HepG2 (cell line): ENCODE measurements around the gene DIRAS1. TPM values are rescaled to one million over a fixed set of nuclear protein-coding genes. Genes with fewer than 3 reads are reported as not detected.

Experiments
- ATAC-seq: fragments of 200-7000 bp; cut with Tn5 transposase; 3 replicates; pipeline ENCODE4 v1.9.1; 2020; ENCODE audit warnings: mild to moderate bottlenecking, moderate library complexity
- BruUV-seq: library from RNA; stranded (reverse); fragments of 400-500 nt; replicated peaks from 2 replicates; lab custom pipeline; 2021; lab: Mats Ljungman, UMichigan
- CTCF ChIA-PET: fragments of 300-600 bp; formaldehyde crosslinking; extraction: SDS; loops from one replicate; lab custom pipeline; 2021; ENCODE audit warnings: low total read pairs, inconsistent platforms, low intra/inter-chr PET ratio; lab: Yijun Ruan, JAX
- POLR2A ChIA-PET: fragments of 350-600 bp; sonication (Branson Sonifier 250); formaldehyde crosslinking; loops from one replicate; lab custom pipeline; 2020; ENCODE audit warnings: antibody characterized with exemption, inconsistent platforms; lab: Yijun Ruan, JAX
- DNase-seq: peaks from one replicate; pipeline ENCODE4 v3.0.0-alpha.2; 2015; ENCODE audit warnings: low spot score
- FAIRE-seq: peaks from 3 replicates; lab custom pipeline; 2011; peaks lifted over from hg19 to GRCh38; lab: Jason Lieb, UNC
- H2AFZ ChIP-seq: one replicate; pipeline ENCODE4 v1.6.1; 2011; ENCODE audit warnings: low read length, inconsistent platforms
- H3K27ac ChIP-seq: fragments of 300-600 bp; 3 replicates; pipeline ENCODE4 v1.8.0; 2011; ENCODE audit warnings: mixed run types, mild to moderate bottlenecking, mixed read lengths, low read length, inconsistent platforms; ENCODE audit not compliant: insufficient read depth; ENCODE audit errors: extremely low read length
- H3K27me3 ChIP-seq, 2 experiments: fragments of 200-600 bp in 1 of 2; 2 replicates in 1 of 2; 3 replicates in 1 of 2; pipeline versions ENCODE4 v1.6.0 to v1.8.0; 2011; ENCODE audit warnings: low read length in 2 of 2, mild to moderate bottlenecking in 2 of 2, moderate library complexity in 2 of 2, inconsistent platforms in 1 of 2; ENCODE audit not compliant: insufficient read depth in 2 of 2, control insufficient read depth in 1 of 2
- H3K36me3 ChIP-seq, 2 experiments: fragments of 200-600 bp in 1 of 2; replicated peaks in 1 of 2; 2 replicates in 1 of 2; 3 replicates in 1 of 2; pipeline versions ENCODE4 v1.5.1 to v1.8.0; 2011; ENCODE audit warnings: low read length in 2 of 2, inconsistent platforms in 1 of 2; ENCODE audit not compliant: insufficient read depth in 2 of 2, control insufficient read depth in 1 of 2
- H3K4me1 ChIP-seq: 2 replicates; pipeline ENCODE4 v1.5.1; 2012; ENCODE audit warnings: low read length, inconsistent platforms; ENCODE audit not compliant: insufficient read depth
- H3K4me2 ChIP-seq: 2 replicates; pipeline ENCODE4 v1.6.0; 2011; ENCODE audit warnings: low read depth, low read length, inconsistent platforms
- H3K4me3 ChIP-seq, 3 experiments: fragments of 200-600 bp in 1 of 3; sonication (generic), shearing (Covaris generic) in 1 of 3; replicated peaks in 1 of 3; 2 replicates each; pipeline ENCODE4 v1.5.1; 2011 to 2016; ENCODE audit warnings: low read length in 3 of 3, inconsistent platforms in 2 of 3, low read depth in 2 of 3, mild to moderate bottlenecking in 2 of 3, control low read depth in 1 of 3, mixed read lengths in 1 of 3; ENCODE audit not compliant: insufficient read depth in 1 of 3
- H3K79me2 ChIP-seq: one replicate; pipeline ENCODE4 v1.6.1; 2011; ENCODE audit warnings: low read length, inconsistent platforms; ENCODE audit not compliant: insufficient read depth
- H3K9ac ChIP-seq: 2 replicates; pipeline ENCODE4 v1.6.0; 2011; ENCODE audit warnings: mild to moderate bottlenecking, low read depth, low read length, inconsistent platforms; ENCODE audit not compliant: insufficient read depth
- H3K9me3 ChIP-seq: 2 replicates; pipeline ENCODE4 v1.5.1; 2012; ENCODE audit warnings: mild to moderate bottlenecking, low read length
- H4K20me1 ChIP-seq: 2 replicates; pipeline ENCODE4 v1.6.0; 2011; ENCODE audit warnings: inconsistent platforms, mild to moderate bottlenecking, low read length, moderate library complexity; ENCODE audit not compliant: insufficient read depth
- CEBPB ChIP-seq: IDR thresholded peaks from 2 replicates; pipeline ENCODE4 v1.6.1; 2011; ENCODE audit warnings: low read depth, low read length, improper control_type of control experiment, borderline replicate concordance
- MAFF ChIP-seq: IDR thresholded peaks from 2 replicates; pipeline ENCODE4 v1.6.1; 2011; ENCODE audit warnings: low read depth, low read length, improper control_type of control experiment
- MAFK ChIP-seq, 2 experiments: IDR thresholded peaks in 1 of 2; conservative IDR thresholded peaks in 1 of 2; 2 replicates each; pipeline ENCODE4 v1.6.1; 2011; ENCODE audit warnings: improper control_type of control experiment in 2 of 2, low read length in 2 of 2
- SIX1 ChIP-seq: sonication (generic); formaldehyde crosslinking; IDR thresholded peaks from 2 replicates; pipeline ENCODE4 v1.4.0; 2020; ENCODE audit warnings: missing genetic modification reagents, borderline replicate concordance
- SOX13 ChIP-seq, 3 experiments: fragments of 450-650 bp in 1 of 3; sonication (generic) in 1 of 3; formaldehyde crosslinking in 1 of 3; IDR thresholded peaks in 2 of 3; conservative IDR thresholded peaks in 1 of 3; 2 replicates each; pipeline versions ENCODE4 v1.5.0 to v1.6.1; 2016 to 2020; ENCODE audit warnings: antibody characterized with exemption in 1 of 3, mild to moderate bottlenecking in 1 of 3, missing compliant biosample characterization in 1 of 3, missing genetic modification reagents in 1 of 3, moderate library complexity in 1 of 3
- ZNF567 ChIP-seq: sonication (generic); formaldehyde crosslinking; IDR thresholded peaks from 2 replicates; pipeline ENCODE4 v1.8.1; 2023; ENCODE audit warnings: mild to moderate bottlenecking, missing genetic modification reagents, borderline replicate concordance
- WGBS: methylation state at CpG from one replicate; pipeline ENCODE4 v1.1.6; 2017; ENCODE audit warnings: low lambda C conversion rate; 5-methylcytosine and 5-hydroxymethylcytosine counted together
- in situ Hi-C: cut with HindIII; loops from 2 replicates; pipeline ENCODE4 v1.10.0; 2017; ENCODE audit warnings: low pct_unique_long_range_greater_than_20kb; ENCODE audit not compliant: extremely low pct_ligation_motif_present
- intact Hi-C: fragments of 100-400 bp; cut with micrococcal nuclease; formaldehyde crosslinking; loops from one replicate; pipeline ENCODE4 v1.10.0; 2022; ENCODE audit not compliant: unreplicated experiment
- polyA plus RNA-seq, 8 experiments: library from polyadenylated mRNA; depleted of rRNA in 3 of 8; stranded (reverse) in 7 of 8; unstranded in 1 of 8; fragments of >200 nt; fragmentation: Illumina TruSeq in 4 of 8; extraction: Trizol in 4 of 8; gene quantifications; 2 replicates each; pipeline versions ENCODE4 v1.2.1 to v1.2.3, GENCODE V29; 2011 to 2016; ENCODE audit warnings: low read depth in 4 of 8, missing spikeins in 1 of 8, mixed read lengths in 1 of 8; ENCODE audit not compliant: insufficient read depth in 1 of 8
- total RNA-seq, 5 experiments: library from RNA; depleted of rRNA; stranded (reverse); fragments of >200 nt; fragmentation: Illumina TruSeq; extraction: Trizol; gene quantifications; 2 replicates each; pipeline ENCODE4 v1.2.3, GENCODE V29; 2016; ENCODE audit warnings: low read depth in 1 of 5
- TF ChIP-seq, protein P1 (sequence below): sonication (generic); formaldehyde crosslinking; IDR thresholded peaks from 2 replicates; pipeline ENCODE4 v1.4.0; 2020; ENCODE audit warnings: mild to moderate bottlenecking, missing genetic modification reagents
- TF ChIP-seq, protein P2 (sequence below): sonication (generic); formaldehyde crosslinking; IDR thresholded peaks from 2 replicates; pipeline ENCODE4 v1.5.1; 2020; ENCODE audit warnings: mild to moderate bottlenecking, missing genetic modification reagents, moderate library complexity

DIRAS1 gene
- total and polyA plus RNA-seq, 2 of the 13 experiments (the other 11 are each of a cell fraction or from before 2014, with no cell fraction given): 0.97 to 1.8 TPM

DNA sequence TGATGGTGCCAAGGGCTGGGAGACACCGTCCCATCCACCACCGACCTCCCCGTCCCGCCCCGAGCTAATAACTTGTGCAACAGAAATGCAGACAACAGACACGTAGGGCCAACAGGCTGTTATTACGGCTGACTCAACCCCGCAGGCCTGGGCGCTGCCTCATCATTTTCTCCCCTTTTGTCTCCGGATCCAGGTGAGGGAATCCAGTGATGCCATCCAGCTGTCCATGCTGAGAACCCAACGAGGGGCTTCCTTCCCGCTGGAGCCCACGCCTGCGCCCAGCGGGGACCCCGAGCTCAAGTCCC lies 6.4 kb upstream of the DIRAS1 start:
- FAIRE-seq (no peak), ATAC-seq (peak; percentile 51), DNase-seq (no peak)
- no peaks in the 10 kb centered on the region for H3K79me2 ChIP-seq
- no peak overlapping the region for H3K9ac ChIP-seq
- H3K4me1 ChIP-seq: peaks cover 20% of the 10 kb centered on the region
- peak overlapping the region; percentile 52 for H3K4me2 ChIP-seq
- H3K4me3 ChIP-seq: peak overlapping the region in 1 of 3 experiments; percentile 33; a peak in 2 of 6 replicates
- no peaks in the 10 kb centered on the region for H3K9me3 ChIP-seq
- POLR2A ChIA-PET: interaction anchor here (1.2 kb wide), 1 partner anchor 15 kb away, joined by 3 read pairs; no protein-coding TSS in a partner anchor
- in situ Hi-C loops (no loop called here), intact Hi-C loops (no loop called here)
- no peak for TF ChIP-seq SIX1 (CRISPR knock-in tag)
- TF ChIP-seq MAFF: peak; percentile 49; the same call in 1 of the 2 replicates
- TF ChIP-seq CEBPB: peak; percentile 56; the same call in 1 of the 2 replicates
- TF ChIP-seq MAFK (conservative IDR thresholded peaks at IDR 0.05 in 1 of 2, IDR thresholded peaks at IDR 0.05 in 1 of 2; ENCODE audit: low read length in 2 of 2): peak; percentile 28 to 49; a peak in 1 of 4 replicates
- H3K27me3 ChIP-seq: peaks cover 14 to 43% of the 10 kb centered on the region in 2 experiments
- 0 out of 5 replicates have a peak, but pooled peaks cover 0 to 3% of the 10 kb centered on the region in 2 experiments for H3K36me3 ChIP-seq
- no TSS peak for BruUV-seq
- no peak overlapping the region for H3K27ac ChIP-seq
- H2AFZ ChIP-seq: no peak overlapping the region
- CTCF ChIA-PET: no interaction called here
- WGBS: 5% methylated on average over 4 of the region's 16 CpGs
- H4K20me1 ChIP-seq: no peaks in the 10 kb centered on the region

DNA sequence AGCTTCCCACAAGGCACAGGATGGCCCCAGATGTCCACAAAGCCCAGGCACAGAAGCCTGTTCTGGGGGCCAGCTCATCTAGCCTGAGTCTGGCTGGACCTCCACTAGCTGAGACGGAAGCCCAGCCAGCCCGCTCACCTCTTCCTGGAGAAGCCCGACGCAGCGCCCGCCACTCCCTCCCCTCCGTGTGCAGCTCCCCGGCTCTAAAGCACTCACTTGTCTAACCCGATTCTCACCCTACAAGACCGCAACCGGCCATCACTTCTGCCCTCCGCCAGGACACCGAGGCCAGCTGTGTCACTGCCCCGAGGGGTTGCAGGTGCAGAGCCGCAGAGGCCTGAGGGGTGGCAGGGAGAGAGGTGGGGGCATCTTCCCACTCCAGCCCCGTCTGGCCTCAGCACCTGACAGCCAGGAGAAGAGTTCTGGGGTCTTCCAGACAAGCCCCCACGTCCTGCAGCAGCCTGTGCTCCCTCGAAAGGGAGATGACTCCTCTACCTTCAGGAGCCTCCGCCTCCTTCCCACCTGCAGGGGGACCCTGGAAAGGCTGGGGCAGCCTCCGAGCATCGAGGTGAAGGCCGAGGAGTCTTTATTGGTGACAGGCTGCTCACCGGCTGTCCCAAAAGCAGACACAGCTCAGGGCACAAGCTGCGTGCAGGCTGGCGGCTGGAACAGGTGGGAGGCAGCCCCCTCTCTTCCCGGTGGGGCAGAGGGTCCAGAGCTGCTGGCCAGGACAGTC lies 5.9 kb upstream of the DIRAS1 start:
- Histone ChIP-seq H3K27me3 (peaks cover 17 to 48% of the 10 kb centered on the region in 2 experiments), H3K79me2 (no peaks in the 10 kb centered on the region), H3K27ac (no peak overlapping the region), H2AFZ (no peak overlapping the region), H3K9me3 (no peaks in the 10 kb centered on the region), H3K4me1 (peaks cover 25% of the 10 kb centered on the region), H3K4me3 (peak overlapping the region in 1 of 3 experiments; percentile 33; a peak in 3 of 6 replicates), H4K20me1 (no peaks in the 10 kb centered on the region), H3K4me2 (peak overlapping the region; percentile 52), H3K9ac (no peak overlapping the region), H3K36me3 (0 out of 5 replicates have a peak, but pooled peaks cover 0 to 2% of the 10 kb centered on the region in 2 experiments)
- intact Hi-C loops: no loop called here
- no peak for DNase-seq
- WGBS: 15% methylated on average over 14 of the region's 26 CpGs
- POLR2A ChIA-PET: interaction anchor here (1.2 kb wide), 1 partner anchor 15 kb away, joined by 3 read pairs; no protein-coding TSS in a partner anchor
- CTCF ChIA-PET: no interaction called here
- FAIRE-seq: no peak
- peak; percentile 25 for ATAC-seq
- in situ Hi-C loops: no loop called here
- no TSS peak for BruUV-seq
- TF ChIP-seq SOX13 (IDR thresholded peaks at IDR 0.05) (no peak), SOX13 (CRISPR knock-in tag; conservative IDR thresholded peaks at IDR 0.05 in 1 of 2, IDR thresholded peaks at IDR 0.05 in 1 of 2) (no peak), ZNF567 (no peak)
- TF ChIP-seq, protein P1, sequence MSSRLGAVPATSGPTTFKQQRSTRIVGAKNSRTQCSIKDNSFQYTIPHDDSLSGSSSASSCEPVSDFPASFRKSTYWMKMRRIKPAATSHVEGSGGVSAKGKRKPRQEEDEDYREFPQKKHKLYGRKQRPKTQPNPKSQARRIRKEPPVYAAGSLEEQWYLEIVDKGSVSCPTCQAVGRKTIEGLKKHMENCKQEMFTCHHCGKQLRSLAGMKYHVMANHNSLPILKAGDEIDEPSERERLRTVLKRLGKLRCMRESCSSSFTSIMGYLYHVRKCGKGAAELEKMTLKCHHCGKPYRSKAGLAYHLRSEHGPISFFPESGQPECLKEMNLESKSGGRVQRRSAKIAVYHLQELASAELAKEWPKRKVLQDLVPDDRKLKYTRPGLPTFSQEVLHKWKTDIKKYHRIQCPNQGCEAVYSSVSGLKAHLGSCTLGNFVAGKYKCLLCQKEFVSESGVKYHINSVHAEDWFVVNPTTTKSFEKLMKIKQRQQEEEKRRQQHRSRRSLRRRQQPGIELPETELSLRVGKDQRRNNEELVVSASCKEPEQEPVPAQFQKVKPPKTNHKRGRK (CRISPR knock-in tag): no peak
- TF ChIP-seq, protein P2, sequence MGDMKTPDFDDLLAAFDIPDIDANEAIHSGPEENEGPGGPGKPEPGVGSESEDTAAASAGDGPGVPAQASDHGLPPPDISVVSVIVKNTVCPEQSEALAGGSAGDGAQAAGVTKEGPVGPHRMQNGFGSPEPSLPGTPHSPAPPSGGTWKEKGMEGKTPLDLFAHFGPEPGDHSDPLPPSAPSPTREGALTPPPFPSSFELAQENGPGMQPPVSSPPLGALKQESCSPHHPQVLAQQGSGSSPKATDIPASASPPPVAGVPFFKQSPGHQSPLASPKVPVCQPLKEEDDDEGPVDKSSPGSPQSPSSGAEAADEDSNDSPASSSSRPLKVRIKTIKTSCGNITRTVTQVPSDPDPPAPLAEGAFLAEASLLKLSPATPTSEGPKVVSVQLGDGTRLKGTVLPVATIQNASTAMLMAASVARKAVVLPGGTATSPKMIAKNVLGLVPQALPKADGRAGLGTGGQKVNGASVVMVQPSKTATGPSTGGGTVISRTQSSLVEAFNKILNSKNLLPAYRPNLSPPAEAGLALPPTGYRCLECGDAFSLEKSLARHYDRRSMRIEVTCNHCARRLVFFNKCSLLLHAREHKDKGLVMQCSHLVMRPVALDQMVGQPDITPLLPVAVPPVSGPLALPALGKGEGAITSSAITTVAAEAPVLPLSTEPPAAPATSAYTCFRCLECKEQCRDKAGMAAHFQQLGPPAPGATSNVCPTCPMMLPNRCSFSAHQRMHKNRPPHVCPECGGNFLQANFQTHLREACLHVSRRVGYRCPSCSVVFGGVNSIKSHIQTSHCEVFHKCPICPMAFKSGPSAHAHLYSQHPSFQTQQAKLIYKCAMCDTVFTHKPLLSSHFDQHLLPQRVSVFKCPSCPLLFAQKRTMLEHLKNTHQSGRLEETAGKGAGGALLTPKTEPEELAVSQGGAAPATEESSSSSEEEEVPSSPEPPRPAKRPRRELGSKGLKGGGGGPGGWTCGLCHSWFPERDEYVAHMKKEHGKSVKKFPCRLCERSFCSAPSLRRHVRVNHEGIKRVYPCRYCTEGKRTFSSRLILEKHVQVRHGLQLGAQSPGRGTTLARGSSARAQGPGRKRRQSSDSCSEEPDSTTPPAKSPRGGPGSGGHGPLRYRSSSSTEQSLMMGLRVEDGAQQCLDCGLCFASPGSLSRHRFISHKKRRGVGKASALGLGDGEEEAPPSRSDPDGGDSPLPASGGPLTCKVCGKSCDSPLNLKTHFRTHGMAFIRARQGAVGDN (CRISPR knock-in tag): 0 out of 2 replicates have a peak, but pooled peaks have one; percentile 21
